NCI-H226 (cell line): ENCODE data around the gene CREB3L2.

ENCODE experiments used
- DNase-seq: peaks from one replicate; pipeline ENCODE4 v3.0.0-alpha.2; 2015

CREB3L2 gene

DNA sequence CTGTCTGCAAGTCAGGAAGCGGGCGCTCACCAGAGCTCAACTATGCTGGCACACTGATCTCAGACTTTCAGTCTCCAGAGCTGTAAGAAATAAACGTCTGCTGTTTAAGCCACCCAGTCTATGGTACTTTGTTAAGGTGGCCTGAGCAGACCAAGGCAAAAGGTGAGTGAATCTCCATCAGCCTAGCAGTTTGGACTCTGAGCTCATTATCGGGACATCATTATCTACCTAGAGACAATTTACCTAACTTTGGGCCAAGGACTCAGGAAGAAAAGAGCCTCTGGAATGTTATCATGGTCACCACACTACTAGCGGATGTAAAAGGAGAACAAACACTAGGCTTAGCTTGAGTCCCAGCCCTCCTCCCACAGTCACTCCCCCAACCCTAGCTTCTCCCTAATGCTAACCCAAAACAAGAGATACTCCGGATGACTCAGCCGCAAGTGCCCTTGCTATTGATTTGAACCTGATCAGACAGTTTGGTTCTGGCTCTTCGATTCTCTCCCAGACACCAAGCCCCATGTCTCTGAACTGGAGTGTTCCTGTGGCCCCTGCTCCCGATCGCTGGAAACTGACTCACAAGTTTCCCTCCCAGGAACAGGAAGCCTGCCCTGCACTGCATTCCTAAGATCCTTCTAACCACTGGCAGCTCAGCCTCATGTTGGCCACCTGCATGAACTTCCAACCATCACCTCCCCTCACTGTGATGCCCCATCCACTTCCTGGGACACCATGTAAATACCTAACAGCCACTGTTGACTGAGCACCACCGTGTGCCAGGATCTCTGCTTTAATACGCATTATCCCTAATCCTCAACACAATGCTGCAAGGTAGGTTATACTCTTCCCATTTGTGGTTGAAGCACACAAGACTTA lies 34.5 kb downstream of the CREB3L2 start:
- peak; percentile 84 for DNase-seq

GRCh38 chr7:137966641-137967142 lies 35.2 kb downstream of the CREB3L2 start:
- no peak for DNase-seq

- DNase-seq: peak; percentile 2
Measured at GRCh38 chr7:137965942-137966640, 35.8 kb downstream of the CREB3L2 start.

DNA sequence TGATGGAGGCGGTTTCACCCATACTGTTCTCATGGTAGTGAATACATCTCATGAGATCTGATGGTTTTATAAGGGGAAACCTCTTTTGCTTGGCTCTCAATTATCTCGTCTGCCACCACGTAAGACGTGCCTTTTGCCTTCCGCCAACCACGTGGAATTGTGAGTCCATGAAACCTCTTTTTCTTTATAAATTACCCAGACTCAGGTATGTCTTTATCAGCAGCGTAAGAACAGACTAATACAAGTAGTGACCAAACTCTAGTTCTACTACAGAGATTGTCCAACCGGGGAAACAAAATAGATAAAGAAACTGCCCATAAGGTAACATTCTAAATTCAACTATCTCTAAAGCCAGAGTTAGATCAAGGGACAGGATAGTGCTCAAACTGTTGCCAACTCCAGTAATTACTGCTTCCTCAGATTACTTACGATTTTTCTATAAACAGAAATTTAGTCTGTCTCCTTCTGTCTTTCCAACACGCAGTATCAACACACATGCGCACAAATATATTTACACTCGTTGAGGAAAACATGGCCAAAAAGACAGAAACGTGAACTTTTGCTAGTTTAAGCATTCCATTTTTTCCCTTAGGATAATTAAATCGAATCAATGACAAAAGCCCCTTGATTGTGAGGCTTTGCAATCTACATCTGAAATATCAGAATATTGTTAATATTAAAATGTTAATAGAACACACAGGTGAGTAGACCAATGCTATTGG lies 36.9 kb downstream of the CREB3L2 start:
- no peak for DNase-seq

DNA sequence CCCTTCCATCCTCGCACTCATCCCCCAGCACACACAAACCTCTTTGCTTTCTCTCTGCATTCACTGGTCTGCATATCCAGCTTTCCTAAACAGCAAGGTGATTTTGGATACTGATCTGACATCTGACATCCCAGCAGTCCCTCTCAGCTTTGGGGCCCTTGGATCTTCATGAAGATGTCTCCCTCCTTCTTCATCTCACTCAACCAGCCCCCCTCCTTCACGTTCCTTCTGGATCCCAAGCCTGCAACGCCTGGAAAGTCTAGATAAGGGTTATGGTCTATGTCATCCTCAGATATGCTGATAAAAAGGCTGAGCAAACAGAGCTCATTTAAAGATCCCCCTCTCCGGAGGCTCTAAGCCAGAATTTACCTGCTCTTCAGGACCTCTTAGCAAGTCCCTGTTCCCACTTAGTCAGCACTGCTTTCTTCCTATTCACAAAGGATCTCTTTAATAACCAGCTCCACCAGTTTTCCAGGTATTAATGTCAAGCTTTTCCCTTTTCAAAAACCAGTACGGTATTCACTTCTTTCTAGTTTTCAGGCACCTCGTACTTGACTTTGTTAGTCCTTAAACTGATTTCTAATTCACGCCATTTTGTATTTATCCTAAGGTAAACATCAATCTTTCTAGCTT lies 38.9 kb downstream of the CREB3L2 start:
- DNase-seq: no peak

DNA sequence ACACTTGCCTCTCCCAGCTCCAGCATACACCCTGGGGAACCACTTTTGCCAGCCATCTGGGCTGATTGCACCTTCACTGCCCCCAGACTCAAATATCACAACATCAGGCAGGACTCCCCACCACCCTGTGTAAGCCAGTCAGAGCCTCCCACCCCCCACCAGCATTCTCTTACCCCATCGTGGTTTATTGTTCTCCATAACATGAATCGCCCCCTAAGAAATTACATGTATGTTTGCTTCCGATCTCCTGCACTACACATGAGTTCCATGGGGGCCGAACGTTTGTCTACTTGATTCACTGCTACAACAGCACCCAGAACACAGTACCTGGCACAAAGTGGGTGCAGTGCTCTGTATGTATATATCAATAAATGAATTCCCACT lies 39.4 kb downstream of the CREB3L2 start:
- no peak for DNase-seq

GRCh38 chr7:137961200-137962177 lies 40.4 kb downstream of the CREB3L2 start:
- peak; percentile 36 for DNase-seq

GRCh38 chr7:137960020-137960419 lies 41.9 kb downstream of the CREB3L2 start:
- no peak for DNase-seq

DNA sequence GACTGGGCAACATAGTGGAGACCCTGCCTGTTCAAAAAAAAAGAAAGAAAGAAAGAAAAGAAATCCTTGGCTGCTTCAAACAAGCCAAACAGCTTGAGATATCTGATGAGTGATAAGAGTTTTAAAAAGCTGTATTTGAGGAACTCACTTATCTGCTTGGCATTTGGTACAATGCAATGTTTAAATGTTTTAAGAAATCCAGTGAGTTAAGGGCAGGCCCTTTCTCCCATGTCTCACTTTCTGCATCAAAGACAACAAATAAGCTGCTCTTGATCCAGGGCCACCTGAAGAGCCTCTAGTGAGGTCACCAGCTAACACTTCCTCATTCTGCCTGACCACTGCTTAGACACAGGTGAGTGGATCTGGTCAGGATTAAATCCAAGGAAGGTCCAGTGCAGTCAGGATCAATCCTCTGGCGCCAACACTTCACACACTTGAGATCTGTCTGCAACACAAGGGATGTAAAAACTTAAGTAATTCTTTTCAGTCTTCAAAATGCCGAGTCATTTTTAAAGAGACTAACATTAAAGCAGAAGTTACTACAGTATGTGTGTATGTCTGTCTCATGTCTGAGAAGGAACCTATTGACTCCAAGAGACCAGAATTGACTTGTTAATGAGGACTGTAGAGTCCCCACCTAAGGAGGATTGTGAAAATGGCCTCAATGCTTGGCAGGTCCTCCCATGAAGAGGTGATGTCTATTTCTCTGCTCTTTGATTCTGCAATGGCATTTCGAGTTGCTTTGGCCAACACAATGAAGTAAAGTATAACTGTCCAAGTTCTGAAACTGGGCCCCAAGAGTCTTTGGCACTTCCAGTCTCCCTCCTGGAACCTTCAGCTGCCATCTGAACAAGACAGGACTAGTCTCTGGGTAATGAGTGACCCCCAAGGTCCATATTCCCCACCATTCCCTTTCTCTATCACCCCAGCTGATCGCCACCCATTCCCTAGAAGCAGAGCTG lies 43.1 kb downstream of the CREB3L2 start:
- no peak for DNase-seq

GRCh38 chr7:137957887-137958286 lies 44.0 kb downstream of the CREB3L2 start:
- no peak for DNase-seq

- DNase-seq: no peak
Measured at GRCh38 chr7:137956591-137956990, 45.3 kb downstream of the CREB3L2 start.

- DNase-seq: no peak
Measured at GRCh38 chr7:137956183-137956582, 45.7 kb downstream of the CREB3L2 start.

GRCh38 chr7:137954614-137955013 lies 47.3 kb downstream of the CREB3L2 start:
- DNase-seq: no peak

- DNase-seq: peak; percentile 74
Measured at GRCh38 chr7:137953665-137954470, 48.0 kb downstream of the CREB3L2 start.

- DNase-seq: peak; percentile 55
Measured at GRCh38 chr7:137953043-137953664, 48.7 kb downstream of the CREB3L2 start.

DNA sequence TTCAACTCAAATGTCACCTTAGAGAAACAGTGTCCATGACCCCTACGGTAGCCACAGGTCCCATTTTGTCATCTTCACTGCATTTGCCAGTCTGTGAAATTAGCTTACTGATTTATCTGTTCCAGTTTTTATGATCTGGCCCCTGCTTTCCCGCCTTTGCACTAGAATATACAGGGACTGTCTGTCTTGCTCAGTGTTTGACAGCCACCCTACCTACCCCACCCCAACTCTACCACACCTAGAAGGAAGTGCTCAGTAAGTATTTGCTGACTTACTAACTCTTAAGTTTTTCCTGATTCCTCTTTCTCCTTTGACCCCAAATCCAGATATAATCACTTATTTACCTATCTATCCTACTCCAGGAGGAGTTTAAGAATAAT lies 49.5 kb downstream of the CREB3L2 start:
- no peak for DNase-seq

DNA sequence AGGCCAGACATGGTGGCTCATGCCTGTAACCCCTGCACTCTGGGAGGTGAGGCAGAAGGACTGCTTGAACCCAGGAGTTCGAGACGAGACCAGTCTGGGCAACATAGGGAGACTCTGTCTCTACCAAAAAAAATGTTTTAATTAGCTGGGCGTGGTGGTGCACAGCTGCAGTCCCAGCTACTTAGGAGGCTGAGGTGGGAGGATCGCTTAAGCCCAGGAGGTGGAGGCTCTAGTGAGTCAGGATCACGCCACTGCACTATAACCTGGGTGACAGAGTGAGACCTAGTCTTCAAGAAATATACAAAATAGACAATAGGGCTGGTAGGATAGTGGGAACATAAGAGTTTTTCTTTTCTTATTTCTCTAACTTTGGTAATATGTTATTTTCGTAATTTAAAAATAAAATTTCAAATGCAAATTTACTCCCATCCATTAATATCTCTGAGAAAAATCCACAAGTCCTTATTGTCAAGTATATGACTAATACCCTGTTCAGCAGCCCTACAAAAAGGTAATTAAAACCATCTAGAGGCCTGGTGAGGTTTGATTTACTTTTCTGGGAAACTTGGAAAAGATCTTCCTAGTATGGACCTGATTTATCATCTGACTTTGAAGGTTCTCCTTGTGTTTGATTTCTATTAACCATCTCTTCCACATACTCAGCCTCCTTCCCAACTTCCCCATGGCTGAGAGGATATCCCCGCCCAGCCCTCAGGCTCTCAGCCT lies 50.0 kb downstream of the CREB3L2 start:
- DNase-seq: no peak

GRCh38 chr7:137950967-137951366 lies 50.9 kb downstream of the CREB3L2 start:
- DNase-seq: no peak
